Measurements from ENCODE around the gene DR1.
A peak's percentile ranks its signal among the peaks of the same experiment; 100 is the strongest.

GRCh38 chr1:93304716-93305138 is 41.0 kb upstream of the DR1 start:
- no peak for TF ChIP-seq ZNF724P (CRISPR knock-in tag; IDR thresholded peaks at IDR 0.05; ENCODE audit: borderline replicate concordance)
- TF ChIP-seq, protein P1, sequence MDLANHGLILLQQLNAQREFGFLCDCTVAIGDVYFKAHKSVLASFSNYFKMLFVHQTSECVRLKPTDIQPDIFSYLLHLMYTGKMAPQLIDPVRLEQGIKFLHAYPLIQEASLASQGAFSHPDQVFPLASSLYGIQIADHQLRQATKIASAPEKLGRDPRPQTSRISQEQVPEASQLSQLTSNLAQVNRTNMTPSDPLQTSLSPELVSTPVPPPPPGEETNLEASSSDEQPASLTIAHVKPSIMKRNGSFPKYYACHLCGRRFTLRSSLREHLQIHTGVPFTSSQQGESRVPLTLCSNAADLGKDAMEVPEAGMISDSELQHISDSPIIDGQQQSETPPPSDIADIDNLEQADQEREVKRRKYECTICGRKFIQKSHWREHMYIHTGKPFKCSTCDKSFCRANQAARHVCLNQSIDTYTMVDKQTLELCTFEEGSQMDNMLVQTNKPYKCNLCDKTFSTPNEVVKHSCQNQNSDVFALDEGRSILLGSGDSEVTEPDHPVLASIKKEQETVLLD (CRISPR knock-in tag; IDR thresholded peaks at IDR 0.05; ENCODE audit: low read depth), result no peak
- TF ChIP-seq, protein P2, sequence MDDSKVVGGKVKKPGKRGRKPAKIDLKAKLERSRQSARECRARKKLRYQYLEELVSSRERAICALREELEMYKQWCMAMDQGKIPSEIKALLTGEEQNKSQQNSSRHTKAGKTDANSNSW (CRISPR knock-in tag; IDR thresholded peaks at IDR 0.05; ENCODE audit: borderline replicate concordance), result no peak
- TF ChIP-seq GFI1 (CRISPR knock-in tag; IDR thresholded peaks at IDR 0.05; ENCODE audit: borderline replicate concordance), result no peak
- TF ChIP-seq EZH2 (conservative IDR thresholded peaks at IDR 0.05; ENCODE audit: low read depth, low read length), result no peak
- TF ChIP-seq, protein P3, sequence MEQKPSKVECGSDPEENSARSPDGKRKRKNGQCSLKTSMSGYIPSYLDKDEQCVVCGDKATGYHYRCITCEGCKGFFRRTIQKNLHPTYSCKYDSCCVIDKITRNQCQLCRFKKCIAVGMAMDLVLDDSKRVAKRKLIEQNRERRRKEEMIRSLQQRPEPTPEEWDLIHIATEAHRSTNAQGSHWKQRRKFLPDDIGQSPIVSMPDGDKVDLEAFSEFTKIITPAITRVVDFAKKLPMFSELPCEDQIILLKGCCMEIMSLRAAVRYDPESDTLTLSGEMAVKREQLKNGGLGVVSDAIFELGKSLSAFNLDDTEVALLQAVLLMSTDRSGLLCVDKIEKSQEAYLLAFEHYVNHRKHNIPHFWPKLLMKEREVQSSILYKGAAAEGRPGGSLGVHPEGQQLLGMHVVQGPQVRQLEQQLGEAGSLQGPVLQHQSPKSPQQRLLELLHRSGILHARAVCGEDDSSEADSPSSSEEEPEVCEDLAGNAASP (CRISPR knock-in tag; IDR thresholded peaks at IDR 0.05; ENCODE audit: borderline replicate concordance), result no peak
- 0 out of 2 replicates have a peak, but pooled peaks have one; percentile 26 for TF ChIP-seq PPARG (CRISPR knock-in tag; conservative IDR thresholded peaks at IDR 0.05)
- TF ChIP-seq ZNF12 (CRISPR knock-in tag; IDR thresholded peaks at IDR 0.05), result no peak
- TF ChIP-seq, protein P4, sequence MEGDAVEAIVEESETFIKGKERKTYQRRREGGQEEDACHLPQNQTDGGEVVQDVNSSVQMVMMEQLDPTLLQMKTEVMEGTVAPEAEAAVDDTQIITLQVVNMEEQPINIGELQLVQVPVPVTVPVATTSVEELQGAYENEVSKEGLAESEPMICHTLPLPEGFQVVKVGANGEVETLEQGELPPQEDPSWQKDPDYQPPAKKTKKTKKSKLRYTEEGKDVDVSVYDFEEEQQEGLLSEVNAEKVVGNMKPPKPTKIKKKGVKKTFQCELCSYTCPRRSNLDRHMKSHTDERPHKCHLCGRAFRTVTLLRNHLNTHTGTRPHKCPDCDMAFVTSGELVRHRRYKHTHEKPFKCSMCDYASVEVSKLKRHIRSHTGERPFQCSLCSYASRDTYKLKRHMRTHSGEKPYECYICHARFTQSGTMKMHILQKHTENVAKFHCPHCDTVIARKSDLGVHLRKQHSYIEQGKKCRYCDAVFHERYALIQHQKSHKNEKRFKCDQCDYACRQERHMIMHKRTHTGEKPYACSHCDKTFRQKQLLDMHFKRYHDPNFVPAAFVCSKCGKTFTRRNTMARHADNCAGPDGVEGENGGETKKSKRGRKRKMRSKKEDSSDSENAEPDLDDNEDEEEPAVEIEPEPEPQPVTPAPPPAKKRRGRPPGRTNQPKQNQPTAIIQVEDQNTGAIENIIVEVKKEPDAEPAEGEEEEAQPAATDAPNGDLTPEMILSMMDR (CRISPR knock-in tag; IDR thresholded peaks at IDR 0.05), result peak; percentile 83
- TF ChIP-seq TFAP4 (IDR thresholded peaks at IDR 0.05; ENCODE audit: borderline replicate concordance, low read depth), result no peak

All from HepG2 (cell line).